Peyer's patch (tissue), 4 donors: Measurements from ENCODE around the gene OAS3.
A peak's percentile ranks its signal among the peaks of the same experiment; 100 is the strongest.

Source experiments
- POLR2A ChIP-seq, 2 donors: fragments of 450-650 bp; IDR thresholded peaks; one replicate each; pipeline ENCODE4 v1.5.1; 2017; ENCODE audit warnings: antibody characterized with exemption in 2 of 2, mild to moderate bottlenecking in 2 of 2, moderate library complexity in 2 of 2
- TF ChIP-seq, protein P1 (sequence below), 6 experiments: fragments of 450-650 bp in 4 of 6; fragments of 200-600 bp in 2 of 6; sonication (generic) in 1 of 6; IDR thresholded peaks; one replicate each; pipeline ENCODE4 v1.5.1; 2017 to 2019; ENCODE audit warnings: antibody characterized with exemption in 6 of 6, mild to moderate bottlenecking in 3 of 6, moderate library complexity in 1 of 6

DNA sequence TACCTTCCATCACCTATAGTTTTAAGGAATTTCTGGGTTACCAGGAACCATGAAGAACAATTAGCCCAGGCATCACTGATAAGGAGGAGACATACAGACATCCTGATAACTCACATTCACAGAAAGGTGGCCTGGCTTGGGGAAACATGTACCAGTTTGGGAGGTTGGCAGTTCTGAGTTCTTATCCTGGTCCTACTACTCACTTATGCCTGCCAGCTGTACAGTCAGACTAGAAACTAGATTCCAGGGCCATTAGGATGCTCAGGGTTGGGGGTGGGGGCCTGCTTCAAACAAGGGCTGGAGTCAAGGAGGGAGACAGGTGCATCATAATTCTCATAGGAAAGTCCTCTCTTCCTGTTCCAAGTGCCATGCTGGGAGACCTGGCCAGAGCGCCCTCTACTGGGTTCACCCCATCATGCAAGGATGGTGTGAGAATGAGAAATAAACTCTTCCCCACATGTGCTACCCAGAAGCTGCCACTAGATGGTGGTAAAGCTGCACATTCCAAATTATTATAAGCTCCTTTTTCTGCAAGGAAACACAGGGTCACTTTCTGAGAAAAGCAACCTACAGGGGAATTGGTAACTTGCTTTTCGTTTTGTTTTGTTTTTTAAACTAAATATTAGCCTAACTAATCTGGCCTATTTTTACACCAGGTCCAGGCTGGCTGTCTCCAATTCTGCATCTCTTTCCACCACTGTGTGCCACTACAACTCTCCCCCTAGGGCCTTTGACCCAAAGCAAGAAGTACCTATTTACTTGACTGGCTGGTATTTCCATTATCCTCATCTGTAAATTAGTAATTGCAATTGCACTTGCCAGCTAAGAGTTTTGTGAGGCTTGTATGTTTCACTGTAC is 54.5 kb downstream of the OAS3 start:
- TF ChIP-seq, protein P1, sequence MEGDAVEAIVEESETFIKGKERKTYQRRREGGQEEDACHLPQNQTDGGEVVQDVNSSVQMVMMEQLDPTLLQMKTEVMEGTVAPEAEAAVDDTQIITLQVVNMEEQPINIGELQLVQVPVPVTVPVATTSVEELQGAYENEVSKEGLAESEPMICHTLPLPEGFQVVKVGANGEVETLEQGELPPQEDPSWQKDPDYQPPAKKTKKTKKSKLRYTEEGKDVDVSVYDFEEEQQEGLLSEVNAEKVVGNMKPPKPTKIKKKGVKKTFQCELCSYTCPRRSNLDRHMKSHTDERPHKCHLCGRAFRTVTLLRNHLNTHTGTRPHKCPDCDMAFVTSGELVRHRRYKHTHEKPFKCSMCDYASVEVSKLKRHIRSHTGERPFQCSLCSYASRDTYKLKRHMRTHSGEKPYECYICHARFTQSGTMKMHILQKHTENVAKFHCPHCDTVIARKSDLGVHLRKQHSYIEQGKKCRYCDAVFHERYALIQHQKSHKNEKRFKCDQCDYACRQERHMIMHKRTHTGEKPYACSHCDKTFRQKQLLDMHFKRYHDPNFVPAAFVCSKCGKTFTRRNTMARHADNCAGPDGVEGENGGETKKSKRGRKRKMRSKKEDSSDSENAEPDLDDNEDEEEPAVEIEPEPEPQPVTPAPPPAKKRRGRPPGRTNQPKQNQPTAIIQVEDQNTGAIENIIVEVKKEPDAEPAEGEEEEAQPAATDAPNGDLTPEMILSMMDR (IDR thresholded peaks at IDR 0.05) = peak; percentile 66 to 94 (median 84)
- TF ChIP-seq POLR2A (IDR thresholded peaks at IDR 0.05) = no peak
